LNCAP (cell line): Measurements from ENCODE around the gene PPIL1.
A peak's percentile ranks its signal among the peaks of the same experiment; 100 is the strongest.

Source experiments
- TF ChIP-seq, protein P1 (sequence below): fragments of 450-650 bp; IDR thresholded peaks from 2 replicates; pipeline ENCODE4 v1.5.1; 2017; ENCODE audit warnings: mild to moderate bottlenecking

PPIL1 gene

DNA sequence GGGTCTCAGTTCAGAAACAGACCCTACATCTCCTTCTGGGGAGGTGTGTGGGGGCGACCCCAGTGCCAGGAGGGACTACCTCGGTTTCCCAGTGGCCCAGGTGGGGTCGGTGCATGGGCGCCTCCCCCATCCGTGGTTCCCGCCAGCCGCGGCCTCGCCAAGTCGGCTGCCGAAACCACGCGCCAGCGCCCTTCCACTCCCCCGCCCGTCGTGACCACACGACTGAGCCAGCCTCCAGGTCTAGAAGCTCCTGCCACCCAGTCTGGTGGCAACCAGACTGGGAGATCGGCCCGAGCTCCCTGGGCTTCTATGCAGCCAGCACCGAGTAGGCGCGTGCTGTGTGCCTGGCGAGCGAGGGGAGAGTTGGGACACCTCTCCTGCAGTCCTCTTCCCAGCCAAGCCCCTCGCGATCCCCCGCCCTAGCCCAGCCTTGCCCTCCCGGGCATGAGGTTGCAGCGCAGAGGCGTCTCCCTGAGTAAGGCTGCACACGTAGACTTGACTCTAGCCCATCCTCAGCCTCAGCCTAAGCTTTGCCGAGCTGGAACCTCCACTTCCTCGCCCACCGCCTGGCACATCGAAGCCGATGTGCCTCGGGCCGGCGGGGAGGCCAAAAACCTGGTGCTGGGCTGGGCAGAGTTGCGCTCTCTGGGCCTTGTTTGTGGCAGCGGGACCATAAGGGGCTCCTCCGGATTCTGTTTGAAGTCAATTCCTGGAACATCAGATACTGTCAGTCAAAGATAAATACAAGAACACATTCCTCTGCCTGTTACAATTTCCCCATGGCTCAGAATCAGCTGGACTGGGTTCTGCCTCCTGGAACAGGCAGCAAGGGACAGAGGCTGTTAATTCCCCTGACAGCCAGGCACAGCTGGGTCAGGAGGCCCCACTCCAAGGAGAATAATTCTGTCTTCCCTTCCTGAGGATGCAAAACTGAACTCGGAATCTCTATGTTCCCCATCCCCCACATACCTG is 33.9 kb downstream of the PPIL1 start:
- TF ChIP-seq, protein P1, sequence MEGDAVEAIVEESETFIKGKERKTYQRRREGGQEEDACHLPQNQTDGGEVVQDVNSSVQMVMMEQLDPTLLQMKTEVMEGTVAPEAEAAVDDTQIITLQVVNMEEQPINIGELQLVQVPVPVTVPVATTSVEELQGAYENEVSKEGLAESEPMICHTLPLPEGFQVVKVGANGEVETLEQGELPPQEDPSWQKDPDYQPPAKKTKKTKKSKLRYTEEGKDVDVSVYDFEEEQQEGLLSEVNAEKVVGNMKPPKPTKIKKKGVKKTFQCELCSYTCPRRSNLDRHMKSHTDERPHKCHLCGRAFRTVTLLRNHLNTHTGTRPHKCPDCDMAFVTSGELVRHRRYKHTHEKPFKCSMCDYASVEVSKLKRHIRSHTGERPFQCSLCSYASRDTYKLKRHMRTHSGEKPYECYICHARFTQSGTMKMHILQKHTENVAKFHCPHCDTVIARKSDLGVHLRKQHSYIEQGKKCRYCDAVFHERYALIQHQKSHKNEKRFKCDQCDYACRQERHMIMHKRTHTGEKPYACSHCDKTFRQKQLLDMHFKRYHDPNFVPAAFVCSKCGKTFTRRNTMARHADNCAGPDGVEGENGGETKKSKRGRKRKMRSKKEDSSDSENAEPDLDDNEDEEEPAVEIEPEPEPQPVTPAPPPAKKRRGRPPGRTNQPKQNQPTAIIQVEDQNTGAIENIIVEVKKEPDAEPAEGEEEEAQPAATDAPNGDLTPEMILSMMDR, result no peak

DNA sequence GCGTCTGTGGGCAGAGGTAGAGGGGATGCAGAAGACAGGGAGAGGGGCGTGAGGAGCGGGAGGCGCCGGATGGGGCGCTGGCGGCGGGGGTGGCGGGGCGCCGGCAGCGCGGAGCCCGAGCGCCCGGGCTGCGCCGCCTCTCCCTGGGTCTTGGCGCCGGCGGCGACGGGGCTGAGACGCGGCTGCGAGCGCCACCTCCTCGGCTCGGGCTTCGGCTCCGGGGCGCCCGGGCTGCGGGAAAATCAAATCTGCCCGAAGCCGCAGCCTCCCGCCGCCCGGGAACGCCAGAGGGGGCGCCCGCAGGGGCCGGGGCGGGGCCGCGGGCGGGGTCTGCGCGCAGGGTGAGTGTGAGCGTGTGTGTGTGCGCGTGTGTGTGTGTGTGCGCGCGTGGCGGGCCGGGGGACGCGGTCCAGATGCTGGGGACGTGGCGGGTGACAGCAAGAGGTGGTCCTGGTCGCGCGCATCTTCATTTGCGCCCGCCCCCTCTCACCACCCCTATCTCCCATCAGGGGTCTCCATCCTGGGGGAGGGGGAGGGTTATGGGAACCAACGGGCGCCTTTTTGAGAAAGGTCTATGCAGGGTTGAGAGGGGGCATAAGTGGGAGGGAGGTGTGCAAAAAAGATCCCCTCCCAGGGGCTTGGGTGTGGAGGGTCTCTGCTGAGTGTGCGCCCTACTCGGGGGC is 34.7 kb downstream of the PPIL1 start:
- TF ChIP-seq, protein P1, result 0 out of 2 replicates have a peak, but pooled peaks have one; percentile 6

GRCh38 chr6:36838896-36839748 is 35.5 kb downstream of the PPIL1 start, which contains the start of gene CPNE5:
TSS of gene CPNE5 (minus strand) at chr6:36839444. CDS start at chr6:36839377, 67 bp downstream.
- TF ChIP-seq, protein P1, result no peak

DNA sequence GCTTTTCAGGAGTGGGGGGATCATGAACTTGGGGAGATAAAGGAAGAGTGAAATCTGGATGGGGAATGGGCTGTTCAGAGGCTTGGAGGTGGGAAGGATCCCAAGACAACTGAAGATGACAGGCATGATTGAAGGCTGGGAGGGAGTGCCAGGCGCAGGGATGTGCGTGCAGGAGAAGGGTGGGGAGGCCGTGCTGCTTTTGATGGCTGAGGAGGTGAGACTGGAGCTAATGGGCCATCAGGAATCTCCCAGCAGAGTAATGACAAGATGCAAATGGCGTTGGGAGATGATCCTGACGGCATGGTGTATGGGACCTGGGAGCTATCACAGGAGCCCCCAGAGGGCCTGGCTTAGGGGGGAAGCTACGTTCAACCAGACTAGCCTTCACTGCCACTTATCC is 36.9 kb downstream of the PPIL1 start:
- TF ChIP-seq, protein P1, result no peak

- TF ChIP-seq, protein P1, result no peak
Observed at GRCh38 chr6:36837022-36837339, 37.6 kb downstream of the PPIL1 start.

GRCh38 chr6:36836111-36837021 is 38.2 kb downstream of the PPIL1 start:
- TF ChIP-seq, protein P1, result no peak
